Adrenal gland (tissue), 5 donors: ENCODE data around the gene EYA3.

Source experiments
- POLR2A ChIP-seq, 2 donors: fragments of 450-650 bp; IDR thresholded peaks; one replicate each; pipeline ENCODE4 v1.6.1; 2017; ENCODE audit warnings: antibody characterized with exemption in 2 of 2, mild to moderate bottlenecking in 2 of 2, moderate library complexity in 1 of 2
- TF ChIP-seq, protein P1 (sequence below), 6 experiments: fragments of 450-650 bp in 4 of 6; fragments of 200-600 bp in 2 of 6; sonication (generic) in 1 of 6; IDR thresholded peaks; 1 replicate in 5 of 6; 2 replicates in 1 of 6; pipeline versions ENCODE4 v1.5.1 to v1.8.0; 2016 to 2021; ENCODE audit warnings: antibody characterized with exemption in 6 of 6, mild to moderate bottlenecking in 2 of 6, moderate library complexity in 1 of 6
- donor health status: DM: no; HTN: no; CAD: no.

DNA sequence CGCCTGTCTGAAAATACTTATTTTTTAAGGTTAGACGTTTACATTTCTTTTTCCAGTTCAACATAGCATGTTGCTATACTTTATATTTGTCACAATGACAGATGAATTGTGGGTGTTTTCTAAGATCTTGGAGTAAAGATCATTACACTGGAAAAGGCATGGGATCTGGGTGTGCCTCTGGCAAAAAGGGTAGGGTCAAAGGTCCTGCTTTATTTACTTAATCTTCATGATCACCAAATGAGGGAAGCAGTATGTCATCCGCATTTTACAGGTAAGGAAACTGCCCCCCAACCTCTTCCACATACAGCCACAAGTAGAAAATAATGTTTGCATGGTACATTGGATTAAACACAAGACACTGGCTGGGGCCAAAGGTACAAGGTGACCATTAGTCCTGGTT, 166.1 kb downstream of the EYA3 start:
- TF ChIP-seq POLR2A (IDR thresholded peaks at IDR 0.05), result no peak
- TF ChIP-seq, protein P1, sequence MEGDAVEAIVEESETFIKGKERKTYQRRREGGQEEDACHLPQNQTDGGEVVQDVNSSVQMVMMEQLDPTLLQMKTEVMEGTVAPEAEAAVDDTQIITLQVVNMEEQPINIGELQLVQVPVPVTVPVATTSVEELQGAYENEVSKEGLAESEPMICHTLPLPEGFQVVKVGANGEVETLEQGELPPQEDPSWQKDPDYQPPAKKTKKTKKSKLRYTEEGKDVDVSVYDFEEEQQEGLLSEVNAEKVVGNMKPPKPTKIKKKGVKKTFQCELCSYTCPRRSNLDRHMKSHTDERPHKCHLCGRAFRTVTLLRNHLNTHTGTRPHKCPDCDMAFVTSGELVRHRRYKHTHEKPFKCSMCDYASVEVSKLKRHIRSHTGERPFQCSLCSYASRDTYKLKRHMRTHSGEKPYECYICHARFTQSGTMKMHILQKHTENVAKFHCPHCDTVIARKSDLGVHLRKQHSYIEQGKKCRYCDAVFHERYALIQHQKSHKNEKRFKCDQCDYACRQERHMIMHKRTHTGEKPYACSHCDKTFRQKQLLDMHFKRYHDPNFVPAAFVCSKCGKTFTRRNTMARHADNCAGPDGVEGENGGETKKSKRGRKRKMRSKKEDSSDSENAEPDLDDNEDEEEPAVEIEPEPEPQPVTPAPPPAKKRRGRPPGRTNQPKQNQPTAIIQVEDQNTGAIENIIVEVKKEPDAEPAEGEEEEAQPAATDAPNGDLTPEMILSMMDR (IDR thresholded peaks at IDR 0.05), result no peak
